ENCODE data around the gene VPS51. TPM values are rescaled to one million over a fixed set of nuclear protein-coding genes. Genes with fewer than 3 reads are reported as not detected.

Gene VPS51
- total RNA-seq, 2 donors from 2014 or later, result 206 to 360 TPM

DNA sequence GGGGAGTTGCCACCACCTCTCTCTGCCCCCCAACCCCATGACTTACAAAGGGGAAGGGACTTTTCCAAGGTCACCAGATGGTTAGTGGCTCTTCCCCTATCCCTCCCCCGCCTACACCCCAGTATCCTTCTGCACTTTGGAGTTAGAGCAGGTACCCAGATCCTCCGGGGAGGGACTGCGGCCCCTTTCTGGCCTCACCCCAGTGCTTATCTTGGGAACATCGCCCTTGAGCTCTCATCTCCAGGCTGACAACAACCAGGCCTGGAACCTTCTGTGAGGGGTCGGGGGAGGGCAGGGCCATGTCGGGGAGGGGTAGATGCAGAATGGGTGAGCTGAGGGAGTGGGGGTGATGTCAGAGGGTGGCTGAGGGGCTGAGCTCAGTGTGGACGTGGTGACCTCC is 30.2 kb upstream of the VPS51 start:
- Histone ChIP-seq H3K9me3 (no peaks in the 10 kb centered on the region), H3K27ac (no peak overlapping the region), H3K4me1 (no peaks in the 10 kb centered on the region), H3K27me3 (no peaks in the 10 kb centered on the region), H3K4me3 (no peak overlapping the region), H3K36me3 (replicated peaks in 1 of 2; ENCODE audit: insufficient read depth in 1 of 2, low read depth in 2 of 2) (no peaks in the 10 kb centered on the region)
- intact Hi-C loops (cut with DNase I), result no loop called here
- 68 to 77% methylated on average over 3 to 7 of the region's 7 CpGs for WGBS, 2 donors
- no peak for DNase-seq
- TF ChIP-seq CTCF (IDR thresholded peaks at IDR 0.05), result no peak
- TF ChIP-seq POLR2A (IDR thresholded peaks at IDR 0.05), result no peak
- ATAC-seq, result no peak

DNA sequence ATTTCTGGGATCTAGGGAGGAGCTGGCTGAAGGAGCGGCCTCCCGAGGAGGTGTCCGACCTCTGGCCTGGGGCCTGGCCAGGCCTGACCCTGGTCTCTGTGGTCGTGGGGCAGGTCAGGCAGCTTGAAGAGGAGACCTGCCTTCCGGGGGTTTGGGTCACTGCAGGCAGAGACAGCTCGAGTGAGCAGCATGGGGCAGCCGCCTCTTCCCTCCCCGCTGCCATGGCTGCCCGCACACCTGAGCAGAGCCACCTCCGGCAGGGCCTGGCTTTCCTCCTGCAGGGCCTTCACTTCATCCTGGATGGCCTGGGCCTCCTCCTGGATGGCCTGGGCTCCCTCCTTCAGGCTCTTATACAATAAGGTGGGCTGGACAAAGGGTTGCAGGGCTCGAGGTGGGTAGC is 29.7 kb upstream of the VPS51 start:
- Histone ChIP-seq H3K4me3 (no peak overlapping the region), H3K27me3 (no peaks in the 10 kb centered on the region), H3K9me3 (no peaks in the 10 kb centered on the region), H3K36me3 (replicated peaks in 1 of 2; ENCODE audit: insufficient read depth in 1 of 2, low read depth in 2 of 2) (no peaks in the 10 kb centered on the region), H3K4me1 (no peaks in the 10 kb centered on the region), H3K27ac (no peak overlapping the region)
- TF ChIP-seq CTCF (IDR thresholded peaks at IDR 0.05) (no peak), POLR2A (IDR thresholded peaks at IDR 0.05) (no peak)
- ATAC-seq, result no peak
- intact Hi-C loops (cut with DNase I), result no loop called here
- WGBS, 2 donors, result 57 to 83% methylated on average over 1 to 11 of the region's 11 CpGs
- DNase-seq, result no peak

- no peak for DNase-seq
- no peak for TF ChIP-seq POLR2A (IDR thresholded peaks at IDR 0.05)
- no peak for TF ChIP-seq CTCF (IDR thresholded peaks at IDR 0.05)
- Histone ChIP-seq H3K27me3 (no peaks in the 10 kb centered on the region), H3K36me3 (replicated peaks in 1 of 2; ENCODE audit: insufficient read depth in 1 of 2, low read depth in 2 of 2) (no peaks in the 10 kb centered on the region), H3K4me3 (no peak overlapping the region), H3K27ac (no peak overlapping the region), H3K4me1 (no peaks in the 10 kb centered on the region), H3K9me3 (no peaks in the 10 kb centered on the region)
- no peak for ATAC-seq
- 88% methylated on average over 1 to 4 of the region's 4 CpGs for WGBS, 2 donors
- intact Hi-C loops (cut with DNase I), result no loop called here
Measured at GRCh38 chr11:65066805-65067291, 29.2 kb upstream of the VPS51 start.

DNA sequence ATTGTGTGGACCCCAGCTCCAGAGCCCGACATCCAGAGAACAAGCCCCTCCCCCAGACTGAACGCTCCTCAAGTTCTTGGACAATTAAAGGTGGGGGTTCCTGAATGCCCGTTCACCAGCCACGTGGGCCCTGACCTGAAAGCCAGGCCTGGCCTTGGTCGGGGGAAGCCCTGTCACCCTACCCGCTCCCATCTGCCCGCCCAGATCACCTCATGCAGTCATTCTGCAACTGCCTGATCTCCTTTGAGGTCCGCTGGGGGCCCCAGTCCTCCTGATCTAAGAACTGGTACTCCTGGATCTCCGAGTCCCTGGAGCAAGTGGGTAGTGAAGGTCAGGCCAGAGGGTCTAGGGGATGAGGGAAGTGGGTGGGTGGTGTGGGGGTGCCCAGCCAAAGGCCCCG is 28.6 kb upstream of the VPS51 start:
- DNase-seq (no peak), ATAC-seq (no peak)
- H3K27me3 ChIP-seq, result no peaks in the 10 kb centered on the region
- H3K9me3 ChIP-seq, result no peaks in the 10 kb centered on the region
- 73 to 92% methylated on average over 2 to 10 of the region's 10 CpGs for WGBS, 2 donors
- no peak overlapping the region for H3K27ac ChIP-seq
- no peaks in the 10 kb centered on the region for H3K4me1 ChIP-seq
- intact Hi-C loops (cut with DNase I), result no loop called here
- TF ChIP-seq CTCF (IDR thresholded peaks at IDR 0.05) (no peak), POLR2A (IDR thresholded peaks at IDR 0.05) (no peak)
- no peak overlapping the region for H3K4me3 ChIP-seq
- no peaks in the 10 kb centered on the region for H3K36me3 ChIP-seq (replicated peaks in 1 of 2; ENCODE audit: insufficient read depth in 1 of 2, low read depth in 2 of 2)

DNA sequence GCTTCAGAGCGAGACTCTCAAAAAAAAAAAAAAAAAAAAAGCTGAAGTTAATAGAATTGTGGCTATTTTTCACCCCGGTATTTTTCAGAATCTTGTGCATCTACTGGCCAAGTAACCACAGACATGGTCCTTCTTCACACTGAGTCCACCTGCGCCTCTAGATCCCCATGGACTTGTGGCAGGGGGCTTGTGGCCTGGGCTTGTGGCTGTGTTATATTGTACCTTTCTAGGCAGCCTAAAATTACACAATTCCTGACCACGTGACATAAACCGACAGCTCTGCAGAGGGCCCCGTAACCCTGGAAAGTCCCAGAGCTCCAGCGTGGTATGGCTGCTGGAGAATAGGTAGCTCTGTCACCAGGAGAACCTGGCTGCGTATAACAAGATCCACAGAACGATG is 26.8 kb upstream of the VPS51 start:
- no peaks in the 10 kb centered on the region for H3K36me3 ChIP-seq (replicated peaks in 1 of 2; ENCODE audit: insufficient read depth in 1 of 2, low read depth in 2 of 2)
- TF ChIP-seq CTCF (IDR thresholded peaks at IDR 0.05), result no peak
- no peak for TF ChIP-seq POLR2A (IDR thresholded peaks at IDR 0.05)
- WGBS, 2 donors, result 44 to 53% methylated on average over 9 of the region's 9 CpGs

More for the DNA sequence above, 26.8 kb upstream of the VPS51 start:
- Histone ChIP-seq H3K27ac (no peak overlapping the region), H3K9me3 (no peaks in the 10 kb centered on the region), H3K27me3 (no peaks in the 10 kb centered on the region), H3K4me1 (no peaks in the 10 kb centered on the region), H3K4me3 (no peak overlapping the region)
- intact Hi-C loops (cut with DNase I), result no loop called here
- no peak for ATAC-seq
- DNase-seq, result no peak
